Transverse colon (tissue), 4 donors: Measurements from ENCODE around the gene FBXL2.

Experiments used
- CTCF ChIP-seq, 5 experiments: fragments of 200-600 bp in 3 of 5; fragments of 450-650 bp in 2 of 5; sonication (generic) in 3 of 5; IDR thresholded peaks; 1 replicate in 2 of 5; 2 replicates in 3 of 5; pipeline ENCODE4 v1.5.1; 2016 to 2017; ENCODE audit warnings: antibody characterized with exemption in 5 of 5, inconsistent platforms in 3 of 5, mild to moderate bottlenecking in 2 of 5, moderate library complexity in 1 of 5
- EP300 ChIP-seq: sonication (generic); formaldehyde crosslinking; IDR thresholded peaks from one replicate; pipeline ENCODE4 v1.6.1; 2017; ENCODE audit warnings: antibody characterized with exemption, low read depth
- POLR2A ChIP-seq: fragments of 450-650 bp; IDR thresholded peaks from one replicate; pipeline ENCODE4 v1.6.1; 2016; ENCODE audit warnings: antibody characterized with exemption, mild to moderate bottlenecking, moderate library complexity
- POLR2AphosphoS5 ChIP-seq, 3 donors: sonication (generic); formaldehyde crosslinking; IDR thresholded peaks; one replicate each; pipeline ENCODE4 v1.6.1; 2016; ENCODE audit warnings: antibody characterized with exemption in 3 of 3

GRCh38 chr3:33383951-33384350 lies 106.7 kb downstream of the FBXL2 start:
- TF ChIP-seq CTCF (IDR thresholded peaks at IDR 0.05): no peak
- TF ChIP-seq EP300: no peak
- TF ChIP-seq POLR2A: no peak
- no peak for TF ChIP-seq POLR2AphosphoS5 (IDR thresholded peaks at IDR 0.05)
